Thymus (tissue), 11 donors: Measurements from ENCODE around the gene P3H2. TPM values are rescaled to one million over a fixed set of nuclear protein-coding genes. Genes with fewer than 3 reads are reported as not detected.

Source experiments
- DNase-seq, 9 donors: peaks; one replicate each; pipeline ENCODE4 v3.0.0-alpha.2; 2013; ENCODE audit warnings: low spot score in 9 of 9, low read depth in 6 of 9, missing footprints in 1 of 9
- H3K27ac ChIP-seq, 2 donors: one replicate each; pipeline ENCODE4 v1.5.1; 2013; ENCODE audit warnings: control low read depth in 1 of 2, low read depth in 1 of 2, low read length in 1 of 2, mild to moderate bottlenecking in 1 of 2, moderate library complexity in 1 of 2
- H3K27me3 ChIP-seq, 2 donors: one replicate each; pipeline ENCODE4 v1.5.1; 2013; ENCODE audit warnings: low read length in 1 of 2; ENCODE audit not compliant: control insufficient read depth in 2 of 2, insufficient read depth in 1 of 2
- H3K36me3 ChIP-seq, 2 donors: one replicate each; pipeline ENCODE4 v1.5.1; 2013; ENCODE audit warnings: low read length in 1 of 2, mild to moderate bottlenecking in 1 of 2, moderate library complexity in 1 of 2; ENCODE audit not compliant: control insufficient read depth in 2 of 2, insufficient read depth in 2 of 2
- H3K4me1 ChIP-seq, 2 donors: one replicate each; pipeline ENCODE4 v1.5.1; 2013; ENCODE audit warnings: low read length in 2 of 2; ENCODE audit not compliant: control insufficient read depth in 2 of 2, insufficient read depth in 2 of 2
- H3K4me3 ChIP-seq, 2 donors: one replicate each; pipeline ENCODE4 v1.5.1; 2013; ENCODE audit warnings: low read length in 2 of 2, control low read depth in 1 of 2, mild to moderate bottlenecking in 1 of 2
- H3K9me3 ChIP-seq, 2 donors: one replicate each; pipeline ENCODE4 v1.5.1; 2013; ENCODE audit warnings: low read length in 1 of 2, mild to moderate bottlenecking in 1 of 2; ENCODE audit not compliant: control insufficient read depth in 2 of 2, insufficient read depth in 1 of 2
- WGBS: extraction: QIAGEN DNeasy Blood & Tissue Kit; methylation state at CpG from one replicate; pipeline ENCODE4 v1.1.7; 2013; 5-methylcytosine and 5-hydroxymethylcytosine counted together
- polyA plus RNA-seq: library from polyadenylated mRNA; stranded (reverse); fragments of 200-250 nt; gene quantifications from one replicate; pipeline ENCODE4 v1.2.3, GENCODE V29; 2013
- total RNA-seq: library from RNA; stranded (reverse); fragments of 120-200 nt; gene quantifications from one replicate; pipeline ENCODE4 v1.2.4, GENCODE V29; 2013
- donor health status: healthy.

Gene P3H2
- total and polyA plus RNA-seq, 2 donors, result 5.9 to 8.0 TPM

GRCh38 chr3:190012784-190013183 is 107.9 kb downstream of the P3H2 start:
- 97% methylated on average over 6 of the region's 6 CpGs for WGBS
- Histone ChIP-seq H3K4me3 (no peak overlapping the region), H3K4me1 (no peaks in the 10 kb centered on the region), H3K27me3 (no peaks in the 10 kb centered on the region), H3K27ac (no peak overlapping the region), H3K9me3 (no peaks in the 10 kb centered on the region), H3K36me3 (no peaks in the 10 kb centered on the region)
- no peak for DNase-seq

DNA sequence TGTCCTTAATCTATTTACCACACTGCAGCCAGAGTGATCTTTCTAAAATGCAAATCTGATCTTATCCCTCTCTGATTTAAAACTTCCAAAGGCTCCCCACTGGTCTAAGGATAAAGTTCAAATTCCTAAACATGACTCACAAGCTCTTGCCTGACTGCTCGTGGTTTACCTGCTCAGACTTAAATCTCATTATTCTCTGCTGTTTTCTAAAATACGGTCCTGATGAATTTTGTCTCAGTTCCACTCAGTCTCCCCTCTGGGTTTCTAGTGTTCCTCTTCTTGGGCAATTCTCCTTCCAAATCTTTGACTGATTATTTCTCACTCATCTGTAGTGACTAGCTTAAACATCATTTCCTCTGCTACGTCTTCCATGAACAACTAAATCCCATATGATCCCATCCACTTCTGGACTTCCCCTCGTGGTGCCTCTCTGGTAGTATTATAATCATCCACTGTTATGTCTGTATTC is 108.3 kb downstream of the P3H2 start:
- no peaks in the 10 kb centered on the region for H3K36me3 ChIP-seq
- no peaks in the 10 kb centered on the region for H3K27me3 ChIP-seq
- WGBS, result 88% methylated on average over 4 of the region's 4 CpGs
- no peak overlapping the region for H3K4me3 ChIP-seq
- no peaks in the 10 kb centered on the region for H3K9me3 ChIP-seq
- no peak for DNase-seq
- H3K27ac ChIP-seq, result no peak overlapping the region
- H3K4me1 ChIP-seq, result no peaks in the 10 kb centered on the region

GRCh38 chr3:190010486-190010885 is 110.2 kb downstream of the P3H2 start:
- Histone ChIP-seq H3K9me3 (no peaks in the 10 kb centered on the region), H3K27ac (no peak overlapping the region), H3K4me1 (no peaks in the 10 kb centered on the region), H3K27me3 (no peaks in the 10 kb centered on the region), H3K4me3 (no peak overlapping the region), H3K36me3 (no peaks in the 10 kb centered on the region)
- DNase-seq, result no peak
- WGBS, result 85% methylated on average over 2 of the region's 2 CpGs

DNA sequence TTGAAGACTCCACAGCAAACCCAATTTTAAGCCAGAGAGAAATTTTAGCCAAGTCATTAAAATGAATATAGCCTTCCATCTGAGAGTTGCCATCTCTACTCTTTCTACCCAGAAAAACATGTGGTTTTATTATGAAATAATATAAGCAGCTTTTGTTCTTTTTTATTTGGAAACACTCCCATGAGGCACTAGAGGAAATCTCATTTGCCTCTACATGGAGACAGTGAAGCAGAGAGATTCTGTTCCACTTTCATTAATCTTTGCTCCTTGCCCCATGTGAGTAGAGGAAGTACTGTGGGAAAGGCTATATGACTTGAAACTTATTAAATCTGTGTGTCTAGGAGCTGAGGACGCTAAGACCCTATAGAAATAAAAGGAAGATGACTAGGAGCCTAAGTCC is 111.1 kb downstream of the P3H2 start:
- Histone ChIP-seq H3K9me3 (no peaks in the 10 kb centered on the region), H3K36me3 (no peaks in the 10 kb centered on the region), H3K4me3 (no peak overlapping the region), H3K27ac (no peak overlapping the region), H3K27me3 (no peaks in the 10 kb centered on the region), H3K4me1 (no peaks in the 10 kb centered on the region)
- 80% methylated on average over 1 of the region's 1 CpG for WGBS
- no peak for DNase-seq

- H3K9me3 ChIP-seq, result no peaks in the 10 kb centered on the region
- no peak for DNase-seq
Observed at GRCh38 chr3:190008432-190008831, 112.3 kb downstream of the P3H2 start.

DNA sequence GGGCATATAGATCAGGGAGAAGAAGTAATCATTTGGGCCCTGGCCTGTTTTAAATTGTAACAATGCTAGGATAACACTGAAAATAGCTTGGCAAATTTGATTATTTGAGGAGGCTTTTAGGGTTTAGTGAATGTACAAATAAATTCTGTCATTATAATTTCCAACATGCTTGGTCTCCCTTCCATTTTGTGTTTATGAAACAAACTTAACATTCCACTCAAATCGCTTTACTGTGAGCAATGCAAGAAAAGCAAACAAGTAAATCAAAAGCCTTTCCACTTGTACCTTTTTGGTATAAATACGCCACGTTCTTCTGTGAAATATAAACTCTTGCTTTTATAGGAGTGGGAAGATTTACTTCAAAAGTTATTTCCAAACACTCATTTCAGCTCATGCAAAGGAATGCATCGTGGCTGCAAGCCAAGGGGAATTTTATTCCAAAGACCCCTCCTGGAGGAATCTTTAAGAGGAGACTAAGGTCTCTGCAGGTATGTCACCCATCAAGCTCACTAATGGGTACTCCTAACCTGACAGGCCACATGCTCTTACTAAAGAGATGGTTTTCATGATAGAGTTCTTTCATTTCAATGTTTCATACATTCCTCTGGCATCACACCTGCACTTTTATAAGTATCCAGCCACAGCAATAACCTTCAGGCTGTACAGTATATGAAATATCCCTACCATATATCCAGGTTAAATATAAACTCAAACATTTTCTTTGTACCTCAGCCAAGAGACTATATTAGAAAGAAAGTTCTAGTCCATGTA is 115.2 kb downstream of the P3H2 start:
- WGBS, result 90% methylated on average over 4 of the region's 4 CpGs
- Histone ChIP-seq H3K27ac (no peak overlapping the region), H3K9me3 (no peaks in the 10 kb centered on the region), H3K4me3 (no peak overlapping the region), H3K27me3 (no peaks in the 10 kb centered on the region), H3K4me1 (no peaks in the 10 kb centered on the region), H3K36me3 (no peaks in the 10 kb centered on the region)
- no peak for DNase-seq

More at GRCh38 chr3:190008432-190008831, 112.3 kb downstream of the P3H2 start:
- no peak overlapping the region for H3K4me3 ChIP-seq
- H3K27ac ChIP-seq, result no peak overlapping the region
- H3K36me3 ChIP-seq, result no peaks in the 10 kb centered on the region
- no peaks in the 10 kb centered on the region for H3K27me3 ChIP-seq
- H3K4me1 ChIP-seq, result no peaks in the 10 kb centered on the region
- 91% methylated on average over 2 of the region's 2 CpGs for WGBS

- no peaks in the 10 kb centered on the region for H3K9me3 ChIP-seq
- H3K4me1 ChIP-seq, result no peaks in the 10 kb centered on the region
- H3K27me3 ChIP-seq, result no peaks in the 10 kb centered on the region
- no peak overlapping the region for H3K4me3 ChIP-seq
- H3K27ac ChIP-seq, result no peak overlapping the region
- H3K36me3 ChIP-seq, result no peaks in the 10 kb centered on the region
- WGBS, result 93% methylated on average over 5 of the region's 5 CpGs
- no peak for DNase-seq
Observed at GRCh38 chr3:190004656-190005055, 116.0 kb downstream of the P3H2 start.

- Histone ChIP-seq H3K27ac (no peak overlapping the region), H3K4me3 (no peak overlapping the region), H3K36me3 (no peaks in the 10 kb centered on the region), H3K27me3 (no peaks in the 10 kb centered on the region), H3K4me1 (no peaks in the 10 kb centered on the region), H3K9me3 (no peaks in the 10 kb centered on the region)
- DNase-seq, result no peak
- WGBS, result 93% methylated on average over 3 of the region's 3 CpGs
Observed at GRCh38 chr3:190003681-190004123, 117.0 kb downstream of the P3H2 start.

DNA sequence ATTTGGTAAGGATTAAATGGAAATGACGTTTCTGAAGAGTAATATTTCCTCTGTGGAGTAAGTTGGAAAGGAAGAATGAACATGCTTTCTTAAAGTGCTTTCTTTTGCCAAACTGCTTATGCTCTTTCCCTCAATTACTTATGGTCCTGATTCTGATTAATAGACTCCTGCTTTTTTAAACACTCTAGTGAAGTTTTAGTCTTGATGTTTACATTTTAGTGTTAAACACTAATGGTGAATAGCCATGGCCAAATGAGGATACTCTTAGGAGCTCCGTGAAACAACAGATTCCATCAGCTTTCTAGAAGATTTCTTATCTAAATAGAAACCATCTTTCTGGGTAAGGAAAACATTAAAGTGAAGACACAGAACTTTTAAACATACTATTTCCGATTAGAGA is 117.6 kb downstream of the P3H2 start:
- Histone ChIP-seq H3K9me3 (no peaks in the 10 kb centered on the region), H3K27ac (no peak overlapping the region), H3K27me3 (no peaks in the 10 kb centered on the region), H3K36me3 (no peaks in the 10 kb centered on the region), H3K4me1 (no peaks in the 10 kb centered on the region), H3K4me3 (no peak overlapping the region)
- no peak for DNase-seq
- 91% methylated on average over 3 of the region's 3 CpGs for WGBS
